Right atrium auricular region (tissue), 2 donors: ENCODE data around the gene CSRP3. TPM values are rescaled to one million over a fixed set of nuclear protein-coding genes. Genes with fewer than 3 reads are reported as not detected.

Experiments used
- DNase-seq: peaks from one replicate; pipeline ENCODE4 v3.0.0-alpha.2; 2019; ENCODE audit warnings: low spot score
- H3K27ac ChIP-seq, 2 donors: fragments of 200-600 bp; sonication (generic); 1 replicate in 1 of 2; 2 replicates in 1 of 2; pipeline ENCODE4 v1.5.1; 2016 to 2019
- H3K27me3 ChIP-seq, 2 donors: fragments of 200-600 bp; sonication (generic); one replicate each; pipeline versions ENCODE4 v1.5.1 to v1.6.0; 2017 to 2019
- H3K36me3 ChIP-seq: fragments of 200-600 bp; sonication (generic); one replicate; pipeline ENCODE4 v1.5.1; 2016
- H3K4me1 ChIP-seq, 2 donors: fragments of 200-600 bp; sonication (generic); one replicate each; pipeline versions ENCODE4 v1.5.1 to v1.6.0; 2017 to 2019
- H3K4me3 ChIP-seq, 2 donors: fragments of 200-600 bp; sonication (generic); 1 replicate in 1 of 2; 2 replicates in 1 of 2; pipeline ENCODE4 v1.5.1; 2017 to 2019; ENCODE audit warnings: mild to moderate bottlenecking in 1 of 2, moderate library complexity in 1 of 2
- H3K9me3 ChIP-seq, 2 donors: fragments of 200-600 bp; sonication (generic); one replicate each; pipeline ENCODE4 v1.5.1; 2019
- total RNA-seq, 2 donors: library from RNA; depleted of rRNA; stranded (reverse); fragments of >200 nt; gene quantifications; one replicate each; pipeline ENCODE4 v1.1.0, GENCODE V29; 2016
- TF ChIP-seq, protein P1 (sequence below), 2 donors: fragments of 200-600 bp; sonication (generic); IDR thresholded peaks; one replicate each; pipeline ENCODE4 v1.5.1; 2019; ENCODE audit warnings: antibody characterized with exemption in 2 of 2

CSRP3 gene
- total RNA-seq, 2 donors from 2014 or later = 1,021 to 1,621 TPM

DNA sequence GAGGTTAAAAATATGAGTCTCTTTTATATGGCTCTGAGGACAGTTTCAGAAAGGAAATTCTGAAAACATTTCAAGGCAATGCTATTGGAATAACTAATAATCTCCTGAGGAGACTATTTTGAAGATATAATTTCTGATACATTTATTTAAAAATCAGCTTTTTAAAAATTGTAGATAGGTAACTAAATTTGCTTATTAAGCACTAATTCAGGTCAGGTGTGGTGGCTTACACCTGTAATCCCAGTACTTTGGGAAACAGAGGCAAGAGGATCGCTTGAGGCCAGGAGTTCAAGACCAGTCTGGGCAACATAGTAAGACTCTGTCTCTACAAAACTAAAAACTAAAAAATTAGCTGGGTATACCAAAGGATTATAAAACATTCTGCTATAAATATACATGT, 67.8 kb downstream of the CSRP3 start:
- TF ChIP-seq, protein P1, sequence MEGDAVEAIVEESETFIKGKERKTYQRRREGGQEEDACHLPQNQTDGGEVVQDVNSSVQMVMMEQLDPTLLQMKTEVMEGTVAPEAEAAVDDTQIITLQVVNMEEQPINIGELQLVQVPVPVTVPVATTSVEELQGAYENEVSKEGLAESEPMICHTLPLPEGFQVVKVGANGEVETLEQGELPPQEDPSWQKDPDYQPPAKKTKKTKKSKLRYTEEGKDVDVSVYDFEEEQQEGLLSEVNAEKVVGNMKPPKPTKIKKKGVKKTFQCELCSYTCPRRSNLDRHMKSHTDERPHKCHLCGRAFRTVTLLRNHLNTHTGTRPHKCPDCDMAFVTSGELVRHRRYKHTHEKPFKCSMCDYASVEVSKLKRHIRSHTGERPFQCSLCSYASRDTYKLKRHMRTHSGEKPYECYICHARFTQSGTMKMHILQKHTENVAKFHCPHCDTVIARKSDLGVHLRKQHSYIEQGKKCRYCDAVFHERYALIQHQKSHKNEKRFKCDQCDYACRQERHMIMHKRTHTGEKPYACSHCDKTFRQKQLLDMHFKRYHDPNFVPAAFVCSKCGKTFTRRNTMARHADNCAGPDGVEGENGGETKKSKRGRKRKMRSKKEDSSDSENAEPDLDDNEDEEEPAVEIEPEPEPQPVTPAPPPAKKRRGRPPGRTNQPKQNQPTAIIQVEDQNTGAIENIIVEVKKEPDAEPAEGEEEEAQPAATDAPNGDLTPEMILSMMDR (IDR thresholded peaks at IDR 0.05) = no peak
- Histone ChIP-seq H3K9me3 (no peaks in the 10 kb centered on the region), H3K36me3 (no peaks in the 10 kb centered on the region), H3K27ac (no peak overlapping the region), H3K4me1 (no peaks in the 10 kb centered on the region), H3K27me3 (no peaks in the 10 kb centered on the region), H3K4me3 (no peak overlapping the region)
- no peak for DNase-seq

Other genes with a start within 250 kb of the CSRP3 start
- not detected for gene MRGPRX2, start 141.3 kb downstream of the CSRP3 start, total RNA-seq
- gene ZDHHC13, start 84.8 kb downstream of the CSRP3 start, total RNA-seq = 10 to 100 TPM; 12.7 to 16.0 TPM
- 1 to 10 TPM; 1.7 to 2.2 TPM for gene E2F8, start 39.0 kb upstream of the CSRP3 start, total RNA-seq